HUES6 (cell line): ENCODE measurements around the gene PROCA1.
"Not testable (repeated sequence)": the region's sequence is repeated elsewhere in the genome, so short reads cannot be mapped to it uniquely, and the experiment has no call there.

Source experiments
- H3K27ac ChIP-seq: 2 replicates; pipeline ENCODE4 v1.7.0; 2013; ENCODE audit warnings: low read depth, mild to moderate bottlenecking, low read length, inconsistent platforms
- H3K27me3 ChIP-seq: 2 replicates; pipeline ENCODE4 v1.6.1; 2013; ENCODE audit warnings: low read length; ENCODE audit not compliant: control insufficient read depth, insufficient read depth
- H3K36me3 ChIP-seq: 2 replicates; pipeline ENCODE4 v1.6.1; 2013; ENCODE audit warnings: low read length; ENCODE audit not compliant: control insufficient read depth, insufficient read depth
- H3K4me1 ChIP-seq: 2 replicates; pipeline ENCODE4 v1.6.1; 2013; ENCODE audit warnings: low read length; ENCODE audit not compliant: control insufficient read depth, insufficient read depth
- H3K4me3 ChIP-seq: 2 replicates; pipeline ENCODE4 v1.5.1; 2013; ENCODE audit warnings: low read depth, low read length
- H3K9ac ChIP-seq: one replicate; pipeline ENCODE4 v1.6.1; 2013; ENCODE audit warnings: mild to moderate bottlenecking, low read length
- H3K9me3 ChIP-seq: 2 replicates; pipeline ENCODE4 v1.6.1; 2013; ENCODE audit warnings: low read depth, low read length; ENCODE audit not compliant: control insufficient read depth, insufficient read depth

PROCA1 gene

GRCh38 chr17:28722417-28723158, 10.9 kb upstream of the PROCA1 start:
- peak overlapping the region; percentile 32 for H3K9ac ChIP-seq
- H3K4me3 ChIP-seq = 0 out of 2 replicates have a peak overlapping the region, but pooled peaks have one; percentile 8
- no peaks in the 10 kb centered on the region for H3K27me3 ChIP-seq
- H3K4me1 ChIP-seq = peaks cover 20% of the 10 kb centered on the region
- H3K27ac ChIP-seq = no peak overlapping the region
- no peaks in the 10 kb centered on the region for H3K9me3 ChIP-seq
- peaks cover 48% of the 10 kb centered on the region for H3K36me3 ChIP-seq

- not testable (repeated sequence) for H3K27me3 ChIP-seq, H3K9me3 ChIP-seq
- Histone ChIP-seq H3K4me3 (peak overlapping the region; percentile 74), H3K4me1 (peaks cover 27% of the 10 kb centered on the region), H3K36me3 (peaks cover 50% of the 10 kb centered on the region), H3K9ac (peak overlapping the region; percentile 90), H3K27ac (peak overlapping the region; percentile 88)
Measured at GRCh38 chr17:28720997-28721329, 9.3 kb upstream of the PROCA1 start.

GRCh38 chr17:28720247-28720996, 8.7 kb upstream of the PROCA1 start:
- H3K4me3 ChIP-seq = peak overlapping the region; percentile 74
- H3K27me3 ChIP-seq = no peaks in the 10 kb centered on the region

GRCh38 chr17:28719021-28719433, 7.3 kb upstream of the PROCA1 start:
- H3K9me3 ChIP-seq = no peaks in the 10 kb centered on the region
- peak overlapping the region; percentile 74 for H3K4me3 ChIP-seq
- H3K4me1 ChIP-seq = peaks cover 29% of the 10 kb centered on the region
- no peaks in the 10 kb centered on the region for H3K27me3 ChIP-seq
- peaks cover 62% of the 10 kb centered on the region for H3K36me3 ChIP-seq
- peak overlapping the region; percentile 88 for H3K27ac ChIP-seq
- peak overlapping the region; percentile 90 for H3K9ac ChIP-seq

More at GRCh38 chr17:28720247-28720996, 8.7 kb upstream of the PROCA1 start:
- Histone ChIP-seq H3K9me3 (no peaks in the 10 kb centered on the region), H3K4me1 (peaks cover 29% of the 10 kb centered on the region), H3K27ac (peak overlapping the region; percentile 88), H3K9ac (peak overlapping the region; percentile 90), H3K36me3 (peaks cover 55% of the 10 kb centered on the region)

- no peaks in the 10 kb centered on the region for H3K27me3 ChIP-seq
- H3K36me3 ChIP-seq = peaks cover 60% of the 10 kb centered on the region
- peak overlapping the region; percentile 83 for H3K27ac ChIP-seq
- peak overlapping the region; percentile 74 for H3K4me3 ChIP-seq
- H3K4me1 ChIP-seq = peaks cover 29% of the 10 kb centered on the region
- peak overlapping the region; percentile 90 for H3K9ac ChIP-seq
- H3K9me3 ChIP-seq = no peaks in the 10 kb centered on the region
Measured at GRCh38 chr17:28718333-28719020, 6.8 kb upstream of the PROCA1 start.

- H3K4me3 ChIP-seq = peak within 1 kb of the TSS; percentile 74
- H3K9me3 ChIP-seq = no peaks in the 10 kb centered on the region
- peak within 1 kb of the TSS; percentile 90 for H3K9ac ChIP-seq
- peaks cover 57% of the 10 kb centered on the region for H3K36me3 ChIP-seq
- H3K27ac ChIP-seq = peak within 1 kb of the TSS; percentile 96
- H3K4me1 ChIP-seq = peaks cover 32% of the 10 kb centered on the region
- no peaks in the 10 kb centered on the region for H3K27me3 ChIP-seq
Measured at GRCh38 chr17:28717578-28718332, 6.1 kb upstream of the PROCA1 start, which contains the start of gene RAB34. Gene RAB34 (minus strand): TSS chr17:28717868. CDS start chr17:28717266, 602 bp downstream.

GRCh38 chr17:28716740-28717577, 5.3 kb upstream of the PROCA1 start:
- Histone ChIP-seq H3K27me3 (no peaks in the 10 kb centered on the region), H3K27ac (peak overlapping the region; percentile 96), H3K9ac (peak overlapping the region; percentile 90), H3K9me3 (no peaks in the 10 kb centered on the region), H3K4me3 (peak overlapping the region; percentile 74), H3K4me1 (peaks cover 31% of the 10 kb centered on the region), H3K36me3 (peaks cover 51% of the 10 kb centered on the region)

GRCh38 chr17:28715217-28715616, 3.5 kb upstream of the PROCA1 start:
- no peak overlapping the region; the same call in 1 of the 2 replicates for H3K4me3 ChIP-seq
- H3K36me3 ChIP-seq = peaks cover 34% of the 10 kb centered on the region
- no peaks in the 10 kb centered on the region for H3K9me3 ChIP-seq
- H3K9ac ChIP-seq = no peak overlapping the region
- peaks cover 25% of the 10 kb centered on the region for H3K4me1 ChIP-seq
- no peak overlapping the region for H3K27ac ChIP-seq
- no peaks in the 10 kb centered on the region for H3K27me3 ChIP-seq

- H3K9ac ChIP-seq = no peak overlapping the region
- H3K27ac ChIP-seq = no peak overlapping the region
- peaks cover 25% of the 10 kb centered on the region for H3K4me1 ChIP-seq
- no peak overlapping the region for H3K4me3 ChIP-seq
- no peaks in the 10 kb centered on the region for H3K9me3 ChIP-seq
- H3K36me3 ChIP-seq = peaks cover 30% of the 10 kb centered on the region
- H3K27me3 ChIP-seq = no peaks in the 10 kb centered on the region
Measured at GRCh38 chr17:28714281-28714680, 2.6 kb upstream of the PROCA1 start.
